ENCODE results near the gene NAGK. TPM values are rescaled to one million over a fixed set of nuclear protein-coding genes. Genes with fewer than 3 reads are reported as not detected.
"Not testable (repeated sequence)": the region's sequence is repeated elsewhere in the genome, so short reads cannot be mapped to it uniquely, and the experiment has no call there.

Gene NAGK
- total RNA-seq, 1 donor from 2014 or later, result 31.3 TPM

GRCh38 chr2:71073475-71073874, 5.0 kb downstream of the NAGK start:
- DNase-seq (ENCODE audit: low read depth) (no peak), FAIRE-seq (no peak)
- peaks cover 28% of the 10 kb centered on the region for H3K36me3 ChIP-seq (ENCODE audit: control insufficient read depth, insufficient read depth, low read length)
- no peak overlapping the region for H3K4me3 ChIP-seq (ENCODE audit: low read depth, low read length)
- no peak for TF ChIP-seq CTCF (IDR thresholded peaks at IDR 0.05; ENCODE audit: insufficient read depth, low read length, severe bottlenecking)
- H3K27me3 ChIP-seq (ENCODE audit: control insufficient read depth, insufficient read depth, low read length), result no peaks in the 10 kb centered on the region

GRCh38 chr2:71074893-71075395, 6.5 kb downstream of the NAGK start:
- DNase-seq (ENCODE audit: low read depth) (no peak), FAIRE-seq (no peak)
- TF ChIP-seq CTCF (IDR thresholded peaks at IDR 0.05; ENCODE audit: insufficient read depth, low read length, severe bottlenecking), result no peak
- H3K27me3 ChIP-seq (ENCODE audit: control insufficient read depth, insufficient read depth, low read length), result no peaks in the 10 kb centered on the region
- no peak overlapping the region for H3K4me3 ChIP-seq (ENCODE audit: low read depth, low read length)
- H3K36me3 ChIP-seq (ENCODE audit: control insufficient read depth, insufficient read depth, low read length), result peaks cover 30% of the 10 kb centered on the region

- no peak for DNase-seq (ENCODE audit: low read depth)
- TF ChIP-seq CTCF (IDR thresholded peaks at IDR 0.05; ENCODE audit: insufficient read depth, low read length, severe bottlenecking), result no peak
- Histone ChIP-seq H3K36me3 (ENCODE audit: control insufficient read depth, insufficient read depth, low read length) (peaks cover 22% of the 10 kb centered on the region), H3K4me3 (ENCODE audit: low read depth, low read length) (no peak overlapping the region), H3K27me3 (ENCODE audit: control insufficient read depth, insufficient read depth, low read length) (no peaks in the 10 kb centered on the region)
- no peak for FAIRE-seq
Observed at GRCh38 chr2:71078624-71079023, 10.2 kb downstream of the NAGK start.

GRCh38 chr2:71082402-71083252, 14.2 kb downstream of the NAGK start:
- DNase-seq (ENCODE audit: low read depth) (no peak), FAIRE-seq (no peak)
- Histone ChIP-seq H3K4me3 (ENCODE audit: low read depth, low read length) (no peak overlapping the region), H3K36me3 (ENCODE audit: control insufficient read depth, insufficient read depth, low read length) (peaks cover 6% of the 10 kb centered on the region), H3K27me3 (ENCODE audit: control insufficient read depth, insufficient read depth, low read length) (no peaks in the 10 kb centered on the region)
- no peak for TF ChIP-seq CTCF (IDR thresholded peaks at IDR 0.05; ENCODE audit: insufficient read depth, low read length, severe bottlenecking)

GRCh38 chr2:71083297-71083696, 14.8 kb downstream of the NAGK start:
- not testable (repeated sequence) for H3K4me3 ChIP-seq (ENCODE audit: low read depth, low read length); FAIRE-seq; H3K36me3 ChIP-seq (ENCODE audit: control insufficient read depth, insufficient read depth, low read length); H3K27me3 ChIP-seq (ENCODE audit: control insufficient read depth, insufficient read depth, low read length); DNase-seq (ENCODE audit: low read depth)

- not testable (repeated sequence) for H3K4me3 ChIP-seq (ENCODE audit: low read depth, low read length); DNase-seq (ENCODE audit: low read depth); H3K27me3 ChIP-seq (ENCODE audit: control insufficient read depth, insufficient read depth, low read length); FAIRE-seq; H3K36me3 ChIP-seq (ENCODE audit: control insufficient read depth, insufficient read depth, low read length)
Observed at GRCh38 chr2:71083752-71084312, 15.4 kb downstream of the NAGK start.

- DNase-seq (ENCODE audit: low read depth); H3K4me3 ChIP-seq (ENCODE audit: low read depth, low read length); H3K36me3 ChIP-seq (ENCODE audit: control insufficient read depth, insufficient read depth, low read length); H3K27me3 ChIP-seq (ENCODE audit: control insufficient read depth, insufficient read depth, low read length): not testable (repeated sequence)
- peak; percentile 47 for FAIRE-seq
Observed at GRCh38 chr2:71085325-71086003, 17.0 kb downstream of the NAGK start.

GRCh38 chr2:71089475-71089874, 21.0 kb downstream of the NAGK start:
- H3K36me3 ChIP-seq (ENCODE audit: control insufficient read depth, insufficient read depth, low read length); DNase-seq (ENCODE audit: low read depth); H3K4me3 ChIP-seq (ENCODE audit: low read depth, low read length); FAIRE-seq; H3K27me3 ChIP-seq (ENCODE audit: control insufficient read depth, insufficient read depth, low read length): not testable (repeated sequence)

GRCh38 chr2:71091808-71092207, 23.4 kb downstream of the NAGK start:
- not testable (repeated sequence) for H3K4me3 ChIP-seq (ENCODE audit: low read depth, low read length); DNase-seq (ENCODE audit: low read depth); H3K27me3 ChIP-seq (ENCODE audit: control insufficient read depth, insufficient read depth, low read length); FAIRE-seq; H3K36me3 ChIP-seq (ENCODE audit: control insufficient read depth, insufficient read depth, low read length)

Measured in bronchial epithelial cell (primary cell).